ENCODE measurements around the gene C1orf198.

- no peak for TF ChIP-seq SUZ12 (IDR thresholded peaks at IDR 0.05; ENCODE audit: extremely low read depth, insufficient read depth, insufficient read length)
- TF ChIP-seq ZNF274 (IDR thresholded peaks at IDR 0.05; ENCODE audit: low read depth, low read length): no peak
Observed at GRCh38 chr1:230877924-230878590, 9.7 kb upstream of the C1orf198 start.
